Liver (tissue), 3 donors: Measurements from ENCODE around the gene MRS2.
A peak's percentile ranks its signal among the peaks of the same experiment; 100 is the strongest.

Experiments
- ATF3 ChIP-seq: IDR thresholded peaks from 2 replicates; pipeline ENCODE4 v1.6.1; 2016; ENCODE audit warnings: antibody characterized with exemption
- CTCF ChIP-seq: fragments of 150-350 bp; IDR thresholded peaks from 2 replicates; pipeline ENCODE4 v1.5.1; 2017; ENCODE audit warnings: improper control_type of control experiment, low read depth, low read length; ENCODE audit not compliant: missing input control
- EGR1 ChIP-seq, 2 donors: IDR thresholded peaks; 2 replicates each; pipeline ENCODE4 v1.6.1; 2016 to 2018; ENCODE audit warnings: antibody characterized with exemption in 2 of 2, low read depth in 2 of 2
- donor health status: healthy.
- donor health status: healthy.

GRCh38 chr6:24359640-24360454, 42.9 kb upstream of the MRS2 start:
- TF ChIP-seq EGR1 (IDR thresholded peaks at IDR 0.05; ENCODE audit: low read depth in 2 of 2): no peak
- no peak for TF ChIP-seq ATF3
- peak; percentile 51 for TF ChIP-seq CTCF
